Esophagus muscularis mucosa (tissue), 4 donors: ENCODE data around the gene NNMT. TPM values are rescaled to one million over a fixed set of nuclear protein-coding genes. Genes with fewer than 3 reads are reported as not detected.

Experiments
- DNase-seq: peaks from one replicate; pipeline ENCODE4 v3.0.0-alpha.2; 2017; ENCODE audit errors: extremely low spot score
- H3K27ac ChIP-seq, 4 donors: fragments of 200-600 bp; sonication (generic); replicated peaks in 1 of 4; 1 replicate in 3 of 4; 2 replicates in 1 of 4; pipeline ENCODE4 v1.5.1; 2016 to 2019; ENCODE audit warnings: mild to moderate bottlenecking in 1 of 4
- H3K27me3 ChIP-seq, 4 donors: fragments of 200-600 bp; sonication (generic); one replicate each; pipeline versions ENCODE4 v1.5.1 to v1.6.0; 2016 to 2019
- H3K36me3 ChIP-seq, 4 donors: fragments of 200-600 bp; sonication (generic); one replicate each; pipeline ENCODE4 v1.5.1; 2016 to 2019
- H3K4me1 ChIP-seq, 4 donors: fragments of 200-600 bp; sonication (generic); one replicate each; pipeline ENCODE4 v1.5.1; 2016 to 2019
- H3K4me3 ChIP-seq, 4 donors: fragments of 200-600 bp; sonication (generic); 1 replicate in 2 of 4; 2 replicates in 2 of 4; pipeline ENCODE4 v1.5.1; 2016 to 2019; ENCODE audit warnings: mild to moderate bottlenecking in 4 of 4, moderate library complexity in 1 of 4
- H3K9me3 ChIP-seq, 4 donors: fragments of 200-600 bp; sonication (generic); 1 replicate in 3 of 4; 2 replicates in 1 of 4; pipeline ENCODE4 v1.5.1; 2016 to 2019
- CTCF ChIP-seq, 3 experiments: fragments of 200-600 bp in 2 of 3; fragments of 450-650 bp in 1 of 3; sonication (generic) in 2 of 3; IDR thresholded peaks; one replicate each; pipeline ENCODE4 v1.5.1; 2017 to 2019; ENCODE audit warnings: antibody characterized with exemption in 3 of 3, mild to moderate bottlenecking in 2 of 3, moderate library complexity in 1 of 3
- EP300 ChIP-seq: sonication (generic); formaldehyde crosslinking; IDR thresholded peaks from one replicate; pipeline ENCODE4 v1.6.1; 2017; ENCODE audit warnings: antibody characterized with exemption
- POLR2A ChIP-seq: fragments of 450-650 bp; IDR thresholded peaks from one replicate; pipeline ENCODE4 v1.6.1; 2017; ENCODE audit warnings: antibody characterized with exemption, moderate library complexity, mild to moderate bottlenecking, low read depth
- POLR2AphosphoS5 ChIP-seq, 2 donors: sonication (generic); formaldehyde crosslinking; IDR thresholded peaks; one replicate each; pipeline ENCODE4 v1.6.1; 2017; ENCODE audit warnings: antibody characterized with exemption in 2 of 2
- WGBS: methylation state at CpG from one replicate; pipeline ENCODE4 v1.1.5; 2018; 5-methylcytosine and 5-hydroxymethylcytosine counted together
- intact Hi-C: fragments of 100-400 bp; cut with DNase I; formaldehyde crosslinking; loops from one replicate; pipeline ENCODE4 v1.15.1; 2023
- total RNA-seq, 4 donors: library from RNA; depleted of rRNA; stranded (reverse); fragments of >200 nt; gene quantifications; one replicate each; pipeline versions ENCODE4 v1.1.0 to v1.2.1, GENCODE V29; 2016

NNMT gene
- total RNA-seq, 4 donors from 2014 or later, result 88.9 to 599 (median 293) TPM

GRCh38 chr11:114259124-114259526 is 37.1 kb upstream of the NNMT start:
- WGBS, result 58% methylated on average over 8 of the region's 10 CpGs
- Histone ChIP-seq H3K4me1 (peaks cover 58 to 95% (median 72%) of the 10 kb centered on the region in 4 donors), H3K36me3 (peaks cover 7 to 30% (median 18%) of the 10 kb centered on the region in 4 donors), H3K4me3 (peak overlapping the region in 3 of 4 donors; percentile 5 to 45 (median 29)), H3K27me3 (peaks cover 0 to 8% (median under 1%) of the 10 kb centered on the region in 4 donors), H3K27ac (peak overlapping the region; percentile 61 to 79 (median 66)), H3K9me3 (no peaks in the 10 kb centered on the region)
- intact Hi-C loops, result no loop called here
- TF ChIP-seq CTCF (IDR thresholded peaks at IDR 0.05), result no peak
- TF ChIP-seq POLR2A, result no peak
- TF ChIP-seq POLR2AphosphoS5 (IDR thresholded peaks at IDR 0.05), result peak; percentile 50 to 53
- no peak for DNase-seq

DNA sequence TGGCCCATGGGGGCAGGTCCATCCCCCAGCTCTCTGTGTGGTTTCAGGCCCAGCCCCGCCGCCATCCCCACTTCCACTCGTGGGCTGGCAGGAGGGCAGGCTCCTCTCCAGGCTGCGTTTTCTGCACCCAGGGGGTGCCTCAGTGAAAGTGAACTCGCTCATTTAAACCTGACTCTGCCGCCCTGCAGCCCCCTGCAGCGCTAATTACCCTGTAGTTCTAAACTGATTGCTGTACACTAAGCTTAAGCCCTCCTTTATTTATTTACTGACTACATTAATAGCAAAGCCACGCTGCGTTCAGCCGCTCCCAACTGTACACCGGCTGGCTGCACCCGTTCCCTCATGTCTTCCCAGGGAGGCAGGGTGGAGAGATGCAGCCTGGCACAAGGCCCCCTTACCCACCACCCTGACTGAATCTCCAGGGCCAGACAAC is 36.6 kb upstream of the NNMT start:
- intact Hi-C loops, result no loop called here
- Histone ChIP-seq H3K9me3 (no peaks in the 10 kb centered on the region), H3K27me3 (peaks cover 0 to 12% (median 2%) of the 10 kb centered on the region in 4 donors), H3K36me3 (peaks cover 6 to 25% (median 15%) of the 10 kb centered on the region in 4 donors), H3K4me1 (peaks cover 58 to 90% (median 69%) of the 10 kb centered on the region in 4 donors), H3K27ac (peak overlapping the region; percentile 61 to 79 (median 66)), H3K4me3 (peak overlapping the region in 2 of 4 donors; percentile 5 to 45)
- no peak for DNase-seq
- WGBS, result 77% methylated on average over 10 of the region's 12 CpGs
- TF ChIP-seq POLR2A (no peak), POLR2AphosphoS5 (IDR thresholded peaks at IDR 0.05) (no peak), CTCF (IDR thresholded peaks at IDR 0.05) (no peak), EP300 (no peak)

- peak overlapping the region; percentile 61 to 79 (median 66) for H3K27ac ChIP-seq
- H3K9me3 ChIP-seq, result no peaks in the 10 kb centered on the region
- H3K4me1 ChIP-seq, result peaks cover 58 to 86% (median 64%) of the 10 kb centered on the region in 4 donors
- no peak for DNase-seq
- peaks cover 6 to 22% (median 13%) of the 10 kb centered on the region in 4 donors for H3K36me3 ChIP-seq
- H3K27me3 ChIP-seq, result peaks cover 0 to 17% (median 2%) of the 10 kb centered on the region in 4 donors
- TF ChIP-seq POLR2AphosphoS5 (IDR thresholded peaks at IDR 0.05) (peak in 1 of 2 donors; percentile 8), CTCF (IDR thresholded peaks at IDR 0.05) (no peak)
- intact Hi-C loops, result loop anchor here (2.0 to 10.0 kb wide), 4 partner anchors 223 to 485 kb away; partner anchors contain the start of genes CLDN25 and ZW10
- WGBS, result 73% methylated on average over 6 of the region's 6 CpGs
- peak overlapping the region in 2 of 4 donors; percentile 4 to 45 for H3K4me3 ChIP-seq
These were observed 36.1 kb upstream of the NNMT start for GRCh38 chr11:114260077-114260476.

DNA sequence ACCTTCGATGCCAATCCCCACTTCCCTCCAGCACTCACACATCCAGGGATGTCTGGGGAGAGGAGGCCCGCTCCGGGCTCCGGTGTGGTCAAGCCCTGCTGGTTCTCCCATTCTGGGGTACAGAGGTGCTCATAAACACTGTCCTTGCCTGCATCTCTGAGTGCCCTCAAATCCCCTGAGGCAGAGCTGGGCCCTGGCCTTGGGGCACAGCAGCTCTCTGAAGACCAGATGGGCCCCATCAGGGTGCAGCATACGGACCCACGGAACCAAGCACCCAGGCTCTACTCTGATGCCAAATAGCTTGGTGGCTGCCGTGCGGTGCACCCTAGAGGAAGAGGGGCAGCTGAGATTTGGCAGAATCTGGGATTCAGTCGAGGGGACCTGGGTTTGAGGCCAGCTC is 35.7 kb upstream of the NNMT start:
- TF ChIP-seq POLR2AphosphoS5 (IDR thresholded peaks at IDR 0.05) (no peak), POLR2A (no peak), CTCF (IDR thresholded peaks at IDR 0.05) (no peak), EP300 (no peak)
- Histone ChIP-seq H3K4me3 (peak overlapping the region in 2 of 4 donors; percentile 4 to 45), H3K9me3 (no peaks in the 10 kb centered on the region), H3K27me3 (peaks cover 0 to 21% (median 2%) of the 10 kb centered on the region in 4 donors), H3K4me1 (peaks cover 57 to 82% (median 62%) of the 10 kb centered on the region in 4 donors), H3K36me3 (peaks cover 6 to 19% (median 11%) of the 10 kb centered on the region in 4 donors), H3K27ac (peak overlapping the region; percentile 61 to 79 (median 66))
- intact Hi-C loops, result loop anchor here (2.0 to 10.0 kb wide), 4 partner anchors 224 to 486 kb away; partner anchors contain the start of genes CLDN25 and ZW10
- 46% methylated on average over 5 of the region's 9 CpGs for WGBS
- no peak for DNase-seq
